HG03108 (cell line): ENCODE results near the gene MT4.
A peak's percentile ranks its signal among the peaks of the same experiment; 100 is the strongest.

Experiments
- ATAC-seq: cut with Tn5 transposase; IDR thresholded peaks from one replicate; pipeline ENCODE4 v1.9.1; 2021; ENCODE audit warnings: moderate library complexity; ENCODE audit not compliant: unreplicated experiment

Gene MT4

GRCh38 chr16:56601325-56601724 is 36.5 kb downstream of the MT4 start:
- ATAC-seq = no peak

DNA sequence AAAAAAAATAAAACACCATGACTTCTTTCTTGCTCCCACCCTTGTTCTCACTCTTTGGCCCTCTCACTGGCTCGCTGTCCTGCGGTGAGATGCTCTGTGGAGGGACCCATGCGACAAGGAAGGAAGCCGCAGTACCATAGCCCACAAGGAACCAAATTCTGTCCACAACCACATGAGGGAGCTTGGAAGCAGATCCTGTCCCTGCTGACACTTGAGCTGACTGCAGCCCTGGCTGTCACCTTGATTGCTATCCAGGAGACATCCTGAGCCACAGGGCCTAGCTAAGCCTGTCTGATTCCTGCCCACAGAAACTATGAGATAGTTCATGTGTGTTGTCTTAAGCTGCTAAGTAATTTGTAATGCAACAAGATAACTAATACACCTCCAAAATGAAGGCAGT is 38.7 kb downstream of the MT4 start:
- ATAC-seq = no peak

GRCh38 chr16:56604966-56605365 is 40.1 kb downstream of the MT4 start:
- ATAC-seq = no peak

DNA sequence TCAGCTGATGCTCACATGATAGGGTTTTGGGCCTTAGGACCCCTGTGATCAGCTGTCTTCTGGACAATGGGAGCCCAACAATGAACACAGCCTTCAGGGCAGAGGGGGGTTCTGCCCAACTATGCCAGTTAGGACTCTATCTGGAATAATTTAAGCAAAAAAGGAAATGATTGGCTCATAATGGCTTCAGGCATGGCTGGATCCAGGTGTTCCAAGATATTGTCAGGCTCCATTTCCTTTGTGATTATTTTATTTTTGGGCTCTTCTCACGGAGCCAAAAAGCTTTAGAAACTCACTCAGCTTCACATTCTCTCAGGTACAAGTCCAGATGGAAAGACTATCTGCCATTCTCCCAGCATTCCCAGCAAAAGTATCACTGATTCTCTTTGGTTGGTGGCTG is 40.6 kb downstream of the MT4 start:
- no peak for ATAC-seq

DNA sequence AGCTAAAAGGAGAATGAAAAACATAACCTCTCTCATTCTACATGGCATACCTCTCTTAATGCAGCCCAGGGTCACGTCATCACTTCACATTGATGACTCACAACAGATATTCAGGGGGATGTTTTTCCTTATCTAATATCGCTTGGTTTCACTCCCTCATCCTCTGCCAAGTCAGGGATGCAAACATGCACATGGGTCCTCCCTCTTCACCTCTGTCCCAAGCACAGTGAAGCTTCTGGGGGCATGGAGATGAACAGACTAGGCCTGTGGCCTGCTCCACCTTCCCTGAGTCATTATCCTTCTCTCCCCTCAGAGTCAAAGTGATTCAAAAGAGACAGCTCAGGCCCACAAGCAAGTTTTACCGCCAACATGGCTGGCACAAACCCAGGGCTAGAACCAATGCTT is 41.2 kb downstream of the MT4 start:
- no peak for ATAC-seq

GRCh38 chr16:56606476-56607108 is 41.7 kb downstream of the MT4 start:
- no peak for ATAC-seq

DNA sequence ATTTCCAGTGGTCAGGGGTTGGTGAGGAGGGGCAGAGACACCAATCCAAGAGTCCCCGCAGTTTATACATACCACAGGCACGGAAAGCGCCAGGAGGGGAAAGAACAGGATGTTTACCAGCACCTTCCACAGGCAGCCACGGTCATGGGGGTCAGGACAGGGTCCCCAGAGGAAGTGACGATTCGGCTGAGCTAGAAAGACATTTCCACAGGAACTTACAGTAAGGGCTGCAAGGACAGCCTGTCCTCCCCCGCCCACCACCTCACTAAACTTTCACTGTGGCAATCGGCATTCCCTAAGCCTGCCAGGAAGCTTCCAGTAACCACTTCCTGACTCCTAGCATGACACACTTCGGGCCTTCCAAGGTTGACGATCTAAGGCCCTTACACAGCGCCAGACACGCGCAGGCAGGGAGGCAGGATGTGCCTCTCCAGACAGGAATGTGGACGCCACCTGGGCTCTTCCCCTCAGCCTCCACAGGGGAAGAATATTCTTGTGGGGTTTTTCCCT is 42.3 kb downstream of the MT4 start:
- no peak for ATAC-seq

DNA sequence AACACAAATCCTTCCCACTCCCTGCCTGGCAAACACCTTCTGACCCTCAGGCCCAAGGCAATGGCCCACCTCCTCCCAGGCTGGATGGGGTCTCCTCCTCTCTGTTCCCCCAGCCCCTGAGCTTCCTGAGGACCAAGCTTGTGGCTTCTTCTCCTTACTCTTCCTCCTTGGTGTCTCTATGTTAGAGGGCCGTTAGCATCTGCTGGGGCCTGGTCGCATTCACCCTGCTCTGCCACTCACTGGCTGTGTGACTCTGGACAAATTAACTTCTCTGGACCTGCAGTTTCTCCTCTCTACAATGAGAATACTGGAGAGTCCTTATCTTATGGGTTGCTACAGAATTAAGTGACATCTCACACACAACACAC is 42.8 kb downstream of the MT4 start:
- no peak for ATAC-seq

GRCh38 chr16:56608043-56608875 is 43.4 kb downstream of the MT4 start, which contains the start of gene MT2A:
Gene MT2A (plus strand): TSS chr16:56608584. CDS start chr16:56608656, 72 bp downstream.
- ATAC-seq = peak; percentile 89

- ATAC-seq = no peak
Observed at GRCh38 chr16:56608876-56609462, 44.1 kb downstream of the MT4 start.

DNA sequence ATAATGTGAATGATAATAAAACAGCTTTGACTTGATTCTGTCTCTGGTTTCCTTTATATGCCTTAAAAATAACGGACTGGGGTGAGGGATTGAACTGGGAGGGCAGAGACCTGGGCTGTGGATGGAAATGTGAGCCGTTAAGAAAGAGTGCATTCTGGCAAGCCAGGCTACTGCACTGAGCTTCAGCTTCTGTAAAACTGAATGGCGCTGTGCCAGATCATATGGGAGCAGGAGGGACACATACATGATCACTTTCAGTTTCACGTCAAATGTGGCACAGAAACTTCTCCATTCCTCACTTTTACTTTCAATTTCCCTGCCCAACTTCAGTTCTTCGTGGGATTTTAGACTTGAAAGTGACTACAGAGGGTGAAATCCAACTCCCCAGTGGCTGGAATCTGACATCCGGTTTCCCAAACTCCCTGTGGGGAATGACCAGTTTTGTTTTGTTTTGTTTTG is 44.6 kb downstream of the MT4 start:
- ATAC-seq = no peak

DNA sequence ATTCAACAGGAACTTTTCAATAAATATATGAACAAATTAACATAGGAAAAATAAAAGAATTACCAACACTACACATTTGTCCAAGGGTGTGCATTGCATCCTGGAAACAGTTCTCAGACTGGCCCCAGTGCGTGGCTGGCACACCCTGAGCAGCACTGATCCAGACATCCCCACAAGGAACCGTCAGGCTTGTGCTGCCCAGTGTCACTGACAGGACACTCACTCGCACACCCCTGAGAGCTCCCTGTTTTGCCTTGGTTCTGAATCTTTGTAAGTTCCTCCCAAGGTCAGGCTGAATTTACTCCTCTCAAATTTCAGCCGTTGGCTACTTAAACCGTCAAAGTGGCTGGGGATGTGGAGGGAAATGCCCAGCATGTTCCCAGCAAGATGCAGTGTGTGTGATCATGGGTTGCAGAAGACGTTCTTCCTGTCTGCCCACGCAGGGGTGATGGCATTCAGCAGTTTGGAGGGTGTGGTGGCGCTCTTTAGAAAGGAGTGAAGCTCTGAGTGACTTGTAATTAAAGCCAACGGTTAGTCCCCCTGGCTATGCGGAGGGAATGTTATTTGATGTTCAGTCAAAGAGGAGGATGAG is 45.2 kb downstream of the MT4 start:
- ATAC-seq = no peak

GRCh38 chr16:56610609-56611111 is 45.8 kb downstream of the MT4 start:
- no peak for ATAC-seq

GRCh38 chr16:56611281-56611833 is 46.5 kb downstream of the MT4 start:
- ATAC-seq = no peak

DNA sequence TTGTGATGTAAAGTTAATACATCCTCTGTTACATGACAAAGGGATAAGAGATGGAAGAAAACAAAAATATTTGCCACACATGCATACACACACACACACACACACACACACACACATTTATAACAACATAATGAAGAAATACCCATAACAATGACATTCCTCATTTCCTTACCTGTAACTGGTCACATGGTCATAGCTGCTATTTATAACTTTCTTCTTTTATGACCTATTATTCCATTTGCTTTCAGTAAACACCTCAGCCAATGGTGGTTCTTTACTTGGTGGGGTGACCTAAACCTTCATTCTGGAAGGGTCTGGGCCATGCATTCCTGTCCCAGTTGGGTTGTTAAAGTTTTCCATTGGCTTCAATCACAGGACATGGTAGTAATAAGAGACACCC is 48.8 kb downstream of the MT4 start:
- ATAC-seq = no peak

DNA sequence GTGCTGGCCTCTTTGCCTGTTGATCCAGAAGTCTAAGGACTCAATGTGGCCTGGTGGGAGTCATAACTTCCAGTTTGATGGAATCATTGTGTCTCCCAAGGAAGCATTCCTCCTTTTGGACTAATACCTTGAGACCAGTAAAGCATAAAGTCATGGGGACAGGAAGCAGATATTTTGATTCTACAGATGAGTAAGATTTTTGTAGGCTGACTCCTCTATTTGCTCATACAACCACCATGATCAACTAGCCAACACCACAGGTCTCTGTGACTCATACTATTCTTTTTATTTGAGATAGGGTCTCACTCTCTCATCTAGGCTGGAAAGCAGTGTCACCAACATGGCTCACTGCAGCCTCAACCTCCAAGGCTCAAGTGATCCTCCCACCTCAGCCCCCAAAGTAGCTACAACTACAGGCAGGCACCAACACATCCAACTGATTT is 49.7 kb downstream of the MT4 start:
- ATAC-seq = no peak

DNA sequence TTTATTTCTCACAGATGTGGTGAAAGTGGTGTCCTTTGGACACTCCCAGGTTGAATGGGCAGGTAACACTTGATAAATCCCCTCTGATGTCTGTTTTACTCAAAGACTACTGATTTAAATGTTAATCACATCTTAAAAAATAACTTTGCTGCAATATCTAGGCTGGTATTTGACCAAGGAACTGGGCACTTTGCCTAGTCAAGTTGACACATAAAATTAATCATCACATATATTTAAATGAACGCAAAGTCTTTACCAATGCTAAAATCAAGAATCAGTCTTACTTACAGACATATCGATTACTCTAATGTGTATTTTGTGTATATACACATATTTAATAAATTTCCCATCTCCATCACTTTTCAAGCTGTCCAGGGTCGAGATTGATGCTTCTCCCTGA is 50.5 kb downstream of the MT4 start:
- no peak for ATAC-seq

- ATAC-seq = no peak
Observed at GRCh38 chr16:56616608-56617211, 51.8 kb downstream of the MT4 start.

DNA sequence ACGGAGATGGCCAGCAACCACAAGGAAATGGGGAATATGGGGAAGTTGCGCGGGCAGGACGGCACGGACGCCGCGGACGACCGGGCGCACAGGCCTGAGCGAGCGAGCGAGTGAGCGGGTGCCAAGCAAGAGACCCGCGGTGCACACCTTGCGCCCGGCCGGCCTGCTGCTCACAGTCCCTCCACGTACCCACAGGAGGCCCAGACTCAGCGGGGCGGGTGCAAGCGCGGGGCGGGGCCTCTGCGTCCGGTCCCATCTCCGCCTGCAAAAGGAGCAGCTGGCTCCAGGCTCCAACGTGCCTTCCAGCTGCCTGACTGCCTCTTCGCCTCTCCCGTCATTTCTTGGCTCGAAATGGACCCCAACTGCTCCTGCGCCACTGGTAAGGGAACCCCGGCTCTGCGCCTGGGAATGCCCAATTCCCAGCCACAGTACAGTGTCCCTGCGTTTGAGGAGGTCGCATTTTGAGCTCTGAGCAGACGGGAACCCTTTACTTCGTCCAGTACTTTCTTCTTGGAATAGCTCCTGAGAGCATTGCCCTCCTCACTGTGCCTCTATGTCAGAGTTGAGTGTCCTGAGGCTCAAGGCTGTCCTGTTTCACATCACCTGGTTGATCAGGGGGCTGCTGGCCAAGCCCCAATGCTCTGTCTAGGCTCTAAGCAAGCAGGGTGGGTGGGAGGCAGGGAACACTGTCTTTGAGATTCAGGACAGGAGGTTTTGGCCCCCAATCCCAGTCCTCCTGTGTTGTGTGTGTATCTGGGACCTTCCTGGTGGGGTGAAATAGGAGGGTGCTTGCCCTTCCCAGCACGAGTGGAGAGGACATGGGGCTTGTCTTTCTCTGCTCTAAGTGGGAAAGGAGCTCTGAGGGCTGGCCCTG is 52.6 kb downstream of the MT4 start:
- ATAC-seq = no peak

- no peak for ATAC-seq
Observed at GRCh38 chr16:56618138-56618537, 53.3 kb downstream of the MT4 start.
